H54 (cell line): Measurements from ENCODE around the gene ZNF783.

ENCODE experiments used
- DNase-seq: peaks from one replicate; pipeline ENCODE4 v3.0.0; 2011; ENCODE audit warnings: low spot score, mixed read lengths; ENCODE audit not compliant: insufficient read length
- FAIRE-seq: peaks from 3 replicates; lab custom pipeline; 2011; peaks lifted over from hg19 to GRCh38; lab: Jason Lieb, UNC
- POLR2A ChIP-seq: IDR thresholded peaks from 2 replicates; pipeline ENCODE4 v1.6.1; 2011; ENCODE audit warnings: low read depth, mild to moderate bottlenecking, low read length

The ZNF783 gene

DNA sequence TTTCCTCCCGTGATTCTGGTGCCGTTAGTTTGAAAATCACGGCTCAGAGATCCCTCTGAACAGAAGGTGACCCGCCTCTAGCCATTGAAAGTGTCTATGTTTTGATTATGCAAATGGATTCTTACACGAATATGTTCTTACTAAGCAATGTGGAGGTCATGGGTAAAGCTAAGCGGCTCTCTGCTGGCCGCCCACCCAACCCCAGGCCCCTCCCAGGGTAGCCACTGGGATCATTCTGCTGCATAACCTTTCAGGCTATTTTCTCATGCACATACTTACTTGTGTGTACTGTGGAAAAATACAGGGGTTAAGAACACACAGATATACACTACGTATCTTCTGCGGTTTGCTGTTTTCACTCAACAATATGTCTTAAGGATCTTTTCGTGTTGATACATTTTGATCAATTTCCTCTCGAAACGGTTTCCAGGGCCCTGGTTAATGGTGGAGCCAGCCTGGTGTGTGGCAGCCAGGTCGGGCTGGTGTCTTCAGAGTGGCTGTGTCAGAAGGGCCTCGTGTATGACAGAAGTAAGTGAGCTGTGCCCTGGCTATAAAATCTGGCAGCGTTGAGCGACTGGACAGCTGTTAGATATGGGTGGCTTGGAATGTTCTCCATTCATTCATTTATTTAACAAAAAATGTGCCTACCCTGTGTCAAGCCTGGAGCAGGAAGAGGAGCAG, 29.9 kb downstream of the ZNF783 start:
- no peak for TF ChIP-seq POLR2A
- FAIRE-seq, result no peak
- DNase-seq, result no peak

DNA sequence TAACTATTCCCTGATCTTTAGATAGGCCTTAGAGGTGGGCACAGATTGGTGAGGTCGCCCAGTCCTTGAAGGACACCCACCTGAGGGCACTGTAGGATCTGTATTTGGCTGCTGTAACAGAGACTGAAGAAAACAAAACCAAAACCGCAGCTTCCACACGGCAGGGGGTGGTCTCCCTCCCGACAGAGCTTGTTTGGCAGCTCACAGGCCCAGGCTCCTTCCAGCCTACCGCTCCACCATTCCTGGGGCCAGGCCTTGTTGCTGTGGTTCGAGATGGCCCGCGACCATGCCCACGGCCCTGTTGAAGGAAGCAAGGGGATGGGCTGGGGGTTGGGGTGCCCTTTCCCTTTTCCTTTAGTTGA, 30.4 kb downstream of the ZNF783 start:
- DNase-seq, result no peak
- TF ChIP-seq POLR2A, result no peak

DNA sequence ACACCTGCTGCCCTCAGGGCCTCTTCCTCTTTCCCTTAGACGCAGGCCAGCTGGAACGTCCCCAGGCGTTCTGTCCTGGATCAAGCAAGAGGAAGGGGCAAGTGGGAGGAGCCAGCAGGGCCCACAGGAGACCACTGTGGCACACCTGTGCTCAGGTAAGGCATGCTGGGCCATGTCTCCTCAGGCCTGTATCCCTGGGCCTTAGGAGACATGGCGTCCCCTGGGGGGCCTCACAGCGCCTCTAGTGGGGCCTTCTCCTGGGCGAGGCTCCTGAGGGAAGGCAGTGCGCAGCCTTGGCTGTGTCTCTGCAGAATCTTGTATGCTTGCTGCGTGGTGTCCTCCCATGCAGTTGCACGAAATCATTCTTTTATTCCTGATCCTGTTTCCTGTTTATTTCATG, 31.3 kb downstream of the ZNF783 start:
- DNase-seq, result no peak
- no peak for TF ChIP-seq POLR2A
- FAIRE-seq, result no peak

More for the DNA sequence above, 30.4 kb downstream of the ZNF783 start:
- no peak for FAIRE-seq

DNA sequence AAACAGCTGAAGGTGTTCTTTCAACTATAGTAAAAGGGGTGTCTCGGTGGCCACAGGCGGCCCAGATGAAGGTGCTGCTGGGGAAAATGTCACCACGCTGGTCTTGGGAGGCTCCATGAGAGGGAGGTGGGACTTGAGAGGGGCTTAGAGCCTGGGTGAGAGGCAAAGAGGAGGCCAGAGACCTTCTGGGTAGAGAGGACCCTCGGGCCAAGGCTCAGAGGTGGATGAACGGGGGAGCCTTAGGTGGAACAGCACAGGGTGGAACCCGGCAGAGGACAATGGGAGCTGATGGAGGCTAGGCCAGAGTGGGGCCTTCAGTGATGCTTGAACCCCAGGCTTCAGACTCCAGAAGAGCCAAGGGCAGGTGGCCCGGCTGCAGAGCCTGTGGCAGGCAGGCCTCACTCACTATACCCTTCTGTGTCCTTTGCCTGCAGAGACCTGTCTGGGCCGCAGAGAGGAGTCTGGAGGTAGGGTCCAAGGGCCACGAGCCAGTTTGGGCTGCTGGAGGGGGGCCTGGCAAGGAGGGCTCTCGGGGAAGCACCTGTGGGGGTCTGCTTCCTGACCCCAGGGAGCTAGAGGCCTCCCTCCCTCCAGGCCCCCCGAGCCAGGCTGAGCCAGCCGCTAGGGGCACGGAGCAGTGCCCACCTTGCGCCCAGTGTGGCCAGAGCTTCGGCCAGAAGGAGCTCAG, 32.1 kb downstream of the ZNF783 start:
- FAIRE-seq (no peak), DNase-seq (no peak)
- TF ChIP-seq POLR2A, result no peak

DNA sequence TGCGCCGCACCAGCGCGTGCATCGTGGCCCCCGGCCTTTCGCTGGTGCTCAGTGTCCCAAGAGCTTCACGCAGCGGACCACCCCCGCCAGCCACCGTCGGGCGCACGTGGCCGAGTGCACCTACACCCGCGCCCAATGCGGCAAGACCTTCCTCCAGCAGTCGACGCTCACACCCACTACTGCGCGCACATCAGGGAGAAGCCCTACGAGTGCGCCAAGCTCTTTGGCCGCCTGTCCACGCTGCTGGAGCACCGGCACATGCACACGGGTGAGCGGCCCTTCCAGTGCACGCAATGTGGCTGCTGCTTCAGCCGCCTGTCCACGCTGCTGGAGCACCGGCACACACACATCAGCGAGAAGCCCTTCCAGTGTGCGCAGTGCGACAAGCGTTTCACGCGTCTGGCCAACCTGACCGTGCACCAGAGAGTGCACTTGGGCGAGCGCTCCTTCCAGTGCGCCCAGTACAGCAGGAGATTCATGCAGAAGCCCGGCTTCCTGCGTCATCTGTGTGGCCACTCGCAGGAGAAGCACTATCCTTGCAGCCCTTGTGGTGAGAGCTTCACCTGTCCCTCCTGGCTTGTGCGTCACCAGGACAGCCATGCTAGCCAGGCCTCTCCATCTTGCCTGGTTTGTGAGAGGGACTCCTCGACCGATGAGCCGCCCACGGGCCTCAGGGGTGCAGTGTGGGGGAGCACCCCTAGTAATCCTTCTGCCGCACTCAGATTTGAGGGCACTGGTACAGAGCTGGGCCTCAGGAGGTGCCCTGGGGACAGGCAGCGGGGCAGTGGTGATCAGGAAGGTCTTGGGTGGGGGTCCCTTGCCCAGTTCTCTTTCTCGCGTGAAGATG, 32.9 kb downstream of the ZNF783 start:
- FAIRE-seq (no peak), DNase-seq (no peak)
- TF ChIP-seq POLR2A, result no peak

DNA sequence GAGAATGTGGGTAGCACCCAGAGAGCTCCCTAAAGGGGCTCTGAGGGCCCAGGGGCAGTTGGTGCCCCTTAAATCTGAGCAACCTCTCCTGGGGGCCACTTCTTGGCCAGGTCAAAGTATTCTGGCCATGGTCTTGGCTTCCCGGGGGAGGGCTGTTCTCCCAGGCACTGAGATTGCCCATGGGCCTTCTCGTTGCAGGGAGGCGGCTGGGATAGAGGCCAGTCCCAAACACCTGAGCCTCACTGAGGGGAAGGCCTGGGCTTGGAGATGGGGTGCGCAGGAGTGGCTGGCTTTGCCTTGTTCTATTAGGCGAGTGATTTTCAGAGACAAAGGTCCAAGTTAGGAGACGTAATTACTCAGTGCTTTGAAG, 33.5 kb downstream of the ZNF783 start:
- no peak for FAIRE-seq
- TF ChIP-seq POLR2A, result no peak
- DNase-seq, result no peak

DNA sequence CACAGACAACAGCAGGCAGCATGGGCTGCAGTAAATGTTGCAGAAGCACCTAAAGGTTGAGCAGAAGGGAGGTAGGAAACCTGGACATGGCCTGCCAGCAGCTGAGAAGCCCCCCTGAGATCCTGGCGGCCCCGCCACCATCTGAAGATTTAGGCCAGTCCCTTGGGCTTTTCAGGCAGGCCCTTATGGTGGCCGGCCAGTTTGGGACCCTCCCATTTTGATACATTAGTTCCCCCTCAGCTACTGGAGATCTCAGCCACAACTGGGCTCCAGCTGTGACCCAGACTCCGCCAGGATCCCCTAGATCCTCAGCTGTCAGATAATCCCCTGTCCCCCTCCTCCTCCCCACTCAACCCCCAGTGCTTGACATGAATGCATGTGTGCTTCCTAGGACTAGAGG, 34.4 kb downstream of the ZNF783 start:
- no peak for FAIRE-seq
- no peak for TF ChIP-seq POLR2A
- no peak for DNase-seq

DNA sequence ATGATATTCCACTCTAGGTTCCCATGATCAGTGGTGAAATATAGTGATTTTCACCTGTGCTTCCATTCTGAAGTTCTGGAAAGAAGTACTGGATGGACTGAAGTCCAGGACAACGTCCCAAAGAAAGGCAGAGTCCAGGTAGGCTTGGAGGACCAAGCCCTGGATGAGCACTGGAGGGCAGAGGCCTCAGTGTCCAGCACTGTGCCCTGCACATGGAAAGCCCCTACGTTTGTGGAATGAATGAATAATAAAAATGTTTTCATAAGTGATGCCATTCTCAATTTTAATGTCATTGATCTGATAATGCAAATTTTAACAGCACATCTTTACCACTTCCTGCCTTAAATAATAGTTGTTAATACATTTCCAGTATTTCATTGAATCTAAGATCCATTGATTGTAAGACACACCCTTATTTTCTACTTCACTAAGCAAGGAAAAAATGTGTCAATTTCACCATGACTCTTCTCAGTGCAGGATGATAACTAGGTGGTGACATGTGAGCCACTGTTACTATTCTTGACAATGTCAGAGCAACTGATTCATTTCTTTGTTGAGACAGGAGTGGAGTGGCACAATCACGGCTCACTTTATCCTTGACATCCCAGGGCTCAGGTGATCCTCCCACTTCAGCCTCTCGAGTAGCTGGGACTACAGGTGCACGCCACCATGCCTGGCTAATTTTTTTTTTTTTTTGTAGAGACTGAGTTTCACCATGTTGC, 35.2 kb downstream of the ZNF783 start:
- no peak for TF ChIP-seq POLR2A
- FAIRE-seq (no peak), DNase-seq (no peak)

DNA sequence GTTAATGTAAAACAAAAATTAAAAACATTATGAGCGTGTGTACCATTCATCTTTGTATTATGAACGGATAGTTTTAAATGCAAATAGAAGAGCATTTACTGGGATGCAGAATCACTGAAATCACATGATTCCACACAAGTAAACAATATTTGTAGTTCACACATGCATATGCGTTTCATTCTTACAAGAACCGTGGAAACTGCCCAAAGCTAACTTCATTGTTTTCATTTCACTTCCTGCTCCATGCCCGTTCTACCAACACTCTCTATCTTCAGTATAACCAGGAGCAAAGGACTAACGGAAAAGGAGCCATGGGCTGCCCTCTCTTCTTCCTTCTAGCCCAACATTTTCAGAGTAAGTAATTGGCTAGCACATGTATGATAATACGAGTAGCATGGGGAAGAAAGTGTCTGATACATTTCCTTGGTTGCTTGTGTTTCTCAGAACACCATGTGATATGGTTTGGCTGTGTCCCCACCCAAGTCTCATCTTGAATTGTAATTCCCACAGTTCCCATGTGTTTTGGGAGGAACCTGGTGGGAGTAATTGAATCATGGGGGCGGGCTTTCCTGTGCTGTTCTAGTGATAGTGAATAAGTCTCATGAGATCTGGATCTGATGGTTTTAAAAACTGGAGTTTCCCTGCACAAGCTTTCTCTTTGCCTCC, 38.8 kb downstream of the ZNF783 start:
- TF ChIP-seq POLR2A, result no peak
- DNase-seq (no peak), FAIRE-seq (no peak)

DNA sequence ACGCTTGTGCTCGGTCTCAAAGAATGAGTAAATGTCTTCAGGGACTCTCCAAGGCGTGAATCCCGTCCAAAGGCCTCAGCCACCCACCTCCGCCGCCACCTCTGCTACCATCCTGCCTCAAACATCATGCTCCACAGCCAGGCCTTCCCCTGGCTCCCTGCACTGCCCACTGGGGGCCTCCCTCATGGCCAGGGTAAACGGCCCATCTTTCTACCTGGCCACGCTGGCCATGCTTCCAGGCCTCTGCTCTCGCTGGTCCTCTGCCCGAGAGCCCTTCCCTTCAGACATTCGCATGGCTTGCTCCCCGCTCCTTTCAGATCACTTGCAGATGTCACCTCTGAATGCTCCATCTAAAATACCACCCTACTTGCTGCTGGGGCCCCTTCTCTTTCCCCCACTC, 40.2 kb downstream of the ZNF783 start:
- TF ChIP-seq POLR2A, result no peak
- FAIRE-seq, result no peak
- DNase-seq, result no peak

DNA sequence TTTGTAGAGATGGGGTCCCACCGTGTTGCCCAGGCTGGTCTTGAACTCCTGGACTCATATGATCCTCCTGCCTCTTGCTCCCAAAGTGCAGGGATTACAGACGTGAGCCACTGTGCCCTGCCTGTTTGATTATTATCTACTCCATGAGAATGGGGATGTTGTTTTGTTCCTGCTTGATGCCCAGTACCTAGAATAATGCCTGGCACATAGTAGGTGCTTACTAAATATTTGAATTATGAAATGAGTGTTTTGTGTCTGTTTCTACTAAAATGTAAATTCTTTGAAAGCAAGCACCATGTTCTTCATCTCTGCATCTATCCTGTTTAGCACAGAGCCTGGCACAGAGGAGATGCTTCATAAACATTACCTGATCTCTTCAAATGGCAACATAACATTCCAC, 40.9 kb downstream of the ZNF783 start:
- no peak for DNase-seq
- no peak for FAIRE-seq
- no peak for TF ChIP-seq POLR2A

DNA sequence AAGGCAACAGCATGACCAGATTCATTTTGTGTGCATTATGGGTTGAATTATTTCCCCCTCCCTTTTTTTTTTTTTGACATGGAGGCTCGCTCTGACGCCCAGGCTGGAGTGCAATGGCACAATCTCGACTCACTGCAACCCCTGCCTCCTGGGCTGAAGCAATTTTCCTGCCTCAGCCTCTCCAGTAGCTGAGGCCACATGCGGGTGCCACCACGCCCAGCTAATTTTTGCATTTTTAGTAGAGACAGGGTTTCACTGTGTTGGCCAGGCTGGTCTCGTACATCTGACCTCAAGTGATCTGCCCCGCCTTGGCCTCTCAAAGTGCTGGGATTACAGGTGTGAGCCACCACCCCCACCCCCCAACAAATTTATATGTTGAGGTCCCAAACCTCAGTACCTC, 42.0 kb downstream of the ZNF783 start:
- DNase-seq (no peak), FAIRE-seq (no peak)
- no peak for TF ChIP-seq POLR2A

DNA sequence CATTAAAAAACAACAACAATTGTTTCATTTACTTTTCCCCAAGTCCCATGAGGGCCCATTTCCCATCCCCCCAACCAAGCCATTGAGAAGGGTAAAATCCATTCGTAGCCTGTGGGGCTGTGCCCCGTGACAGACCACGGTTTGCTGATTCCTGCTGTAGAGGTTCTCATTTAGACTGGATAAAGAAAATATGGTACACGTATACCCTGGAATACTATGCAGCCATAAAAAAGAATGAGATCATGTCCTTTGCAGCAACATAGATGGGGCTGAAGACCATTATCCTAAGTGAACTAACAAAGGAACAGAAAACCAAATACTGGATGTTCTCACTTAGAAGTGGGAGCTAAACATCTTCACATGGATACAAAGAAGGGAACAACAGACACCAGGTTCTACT, 44.9 kb downstream of the ZNF783 start:
- no peak for TF ChIP-seq POLR2A
- no peak for DNase-seq
- no peak for FAIRE-seq

DNA sequence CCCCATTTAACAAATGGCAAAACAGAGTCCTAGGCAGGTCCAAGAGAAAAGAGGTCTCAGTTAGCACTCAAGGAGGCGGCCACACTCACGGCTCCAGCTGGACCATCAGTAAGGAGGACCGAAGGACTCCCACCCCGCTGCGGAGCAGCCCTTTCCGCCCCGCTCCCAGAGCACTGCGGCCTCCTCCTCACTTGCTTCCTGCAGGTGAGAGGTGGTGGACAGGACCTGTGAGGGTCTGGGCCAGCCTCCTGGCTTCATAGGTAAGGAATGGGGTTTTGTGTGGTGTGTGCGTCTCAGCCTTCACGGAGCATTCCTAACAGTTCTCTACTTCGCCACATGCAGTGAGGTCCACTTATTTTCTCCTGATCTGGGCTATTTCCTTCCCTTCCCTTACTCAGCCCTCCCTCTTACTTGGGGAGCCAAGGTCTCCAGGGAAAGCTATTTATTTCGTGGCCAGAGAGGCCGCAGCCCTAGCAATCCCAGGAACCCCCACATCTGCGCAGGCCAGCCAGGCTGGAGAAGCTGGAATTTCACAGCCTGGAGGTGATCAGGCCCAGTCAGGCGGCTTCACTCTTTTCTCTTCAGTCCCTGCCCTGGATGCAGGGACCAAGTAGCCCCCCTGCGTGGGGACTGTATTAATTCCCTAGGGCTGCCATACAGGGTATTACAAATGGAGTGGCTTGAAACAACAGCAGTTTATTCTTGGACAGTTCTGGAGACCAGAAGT, 45.9 kb downstream of the ZNF783 start:
- no peak for TF ChIP-seq POLR2A
- no peak for FAIRE-seq
- no peak for DNase-seq
